Hematopoietic multipotent progenitor cell treated with erythropoietin and hydrocortisone succinate and interleukin-3 and kit ligand, for 4 days (in vitro differentiated cells): ENCODE data around the gene LGALS9C.
"Not testable (repeated sequence)": the region's sequence is repeated elsewhere in the genome, so short reads cannot be mapped to it uniquely, and the experiment has no call there.

Experiments
- DNase-seq: peaks from one replicate; pipeline ENCODE4 v3.0.0-alpha.2; 2015

The LGALS9C gene

GRCh38 chr17:18478977-18479595 is 2.5 kb downstream of the LGALS9C start:
- DNase-seq: not testable (repeated sequence)

GRCh38 chr17:18481775-18482174 is 5.2 kb downstream of the LGALS9C start:
- DNase-seq: not testable (repeated sequence)

GRCh38 chr17:18485936-18486464 is 9.4 kb downstream of the LGALS9C start:
- DNase-seq: not testable (repeated sequence)

GRCh38 chr17:18487633-18488032 is 11.0 kb downstream of the LGALS9C start:
- DNase-seq: not testable (repeated sequence)

GRCh38 chr17:18488622-18489021 is 12.0 kb downstream of the LGALS9C start:
- DNase-seq: not testable (repeated sequence)

GRCh38 chr17:18490016-18490415 is 13.4 kb downstream of the LGALS9C start:
- not testable (repeated sequence) for DNase-seq

- not testable (repeated sequence) for DNase-seq
These were observed 16.3 kb downstream of the LGALS9C start for GRCh38 chr17:18492712-18493480.

- DNase-seq: not testable (repeated sequence)
These were observed 17.7 kb downstream of the LGALS9C start for GRCh38 chr17:18494250-18494768.

GRCh38 chr17:18497044-18497443 is 20.5 kb downstream of the LGALS9C start:
- DNase-seq: not testable (repeated sequence)

- not testable (repeated sequence) for DNase-seq
These were observed 22.5 kb downstream of the LGALS9C start for GRCh38 chr17:18499100-18499499.

- not testable (repeated sequence) for DNase-seq
These were observed 23.2 kb downstream of the LGALS9C start for GRCh38 chr17:18499756-18500155.

GRCh38 chr17:18500281-18500680 is 23.7 kb downstream of the LGALS9C start:
- DNase-seq: not testable (repeated sequence)

GRCh38 chr17:18500816-18501215 is 24.2 kb downstream of the LGALS9C start:
- DNase-seq: not testable (repeated sequence)

- not testable (repeated sequence) for DNase-seq
These were observed 26.6 kb downstream of the LGALS9C start for GRCh38 chr17:18503221-18503620.

- DNase-seq: not testable (repeated sequence)
These were observed 31.1 kb downstream of the LGALS9C start for GRCh38 chr17:18507729-18508128.

- not testable (repeated sequence) for DNase-seq
These were observed 32.1 kb downstream of the LGALS9C start for GRCh38 chr17:18508667-18509066.

GRCh38 chr17:18521100-18521499 is 44.5 kb downstream of the LGALS9C start:
- not testable (repeated sequence) for DNase-seq

- not testable (repeated sequence) for DNase-seq
These were observed 48.4 kb downstream of the LGALS9C start for GRCh38 chr17:18525015-18525414.

GRCh38 chr17:18526168-18526800 is 49.7 kb downstream of the LGALS9C start:
- DNase-seq: not testable (repeated sequence)

- DNase-seq: not testable (repeated sequence)
These were observed 50.8 kb downstream of the LGALS9C start for GRCh38 chr17:18527354-18527753.

- DNase-seq: not testable (repeated sequence)
These were observed 51.8 kb downstream of the LGALS9C start for GRCh38 chr17:18528435-18528834.

GRCh38 chr17:18528899-18529500 is 52.4 kb downstream of the LGALS9C start:
- not testable (repeated sequence) for DNase-seq

- not testable (repeated sequence) for DNase-seq
These were observed 53.8 kb downstream of the LGALS9C start for GRCh38 chr17:18530405-18530804.
